Kidney (tissue), 14 donors: Measurements from ENCODE around the gene IZUMO1. TPM values are rescaled to one million over a fixed set of nuclear protein-coding genes. Genes with fewer than 3 reads are reported as not detected.

Experiments used
- DNase-seq, 5 donors: peaks; one replicate each; pipeline ENCODE4 v3.0.0-alpha.2; 2013 to 2020
- FAIRE-seq: peaks from 2 replicates; lab custom pipeline; 2012; peaks lifted over from hg19 to GRCh38; lab: Jason Lieb, UNC
- H3K27ac ChIP-seq, 2 donors: one replicate each; pipeline ENCODE4 v1.7.0; 2013; ENCODE audit warnings: low read depth in 2 of 2, low read length in 2 of 2, inconsistent platforms in 1 of 2
- H3K27me3 ChIP-seq: one replicate; pipeline ENCODE4 v1.7.1; 2013; ENCODE audit warnings: low read length, inconsistent platforms; ENCODE audit not compliant: control insufficient read depth, insufficient read depth
- H3K36me3 ChIP-seq, 3 donors: one replicate each; pipeline versions ENCODE4 v1.7.0 to v1.7.1; 2013; ENCODE audit warnings: low read length in 3 of 3, control low read depth in 1 of 3, inconsistent platforms in 1 of 3; ENCODE audit not compliant: insufficient read depth in 3 of 3, control insufficient read depth in 2 of 3
- H3K4me1 ChIP-seq, 3 donors: one replicate each; pipeline versions ENCODE4 v1.7.0 to v1.7.1; 2013; ENCODE audit warnings: low read length in 3 of 3, inconsistent platforms in 1 of 3, low read depth in 1 of 3; ENCODE audit not compliant: control insufficient read depth in 2 of 3, insufficient read depth in 2 of 3
- H3K4me3 ChIP-seq, 3 donors: one replicate each; pipeline versions ENCODE4 v1.7.0 to v1.8.1; 2013; ENCODE audit warnings: low read length in 3 of 3, control low read depth in 1 of 3, inconsistent platforms in 1 of 3
- H3K9ac ChIP-seq, 3 donors: one replicate each; pipeline versions ENCODE4 v1.7.0 to v1.7.1; 2013; ENCODE audit warnings: low read length in 3 of 3, control low read depth in 1 of 3, inconsistent platforms in 1 of 3
- H3K9me3 ChIP-seq, 3 donors: one replicate each; pipeline versions ENCODE4 v1.7.0 to v1.7.1; 2013; ENCODE audit warnings: low read length in 3 of 3, control low read depth in 1 of 3, inconsistent platforms in 1 of 3; ENCODE audit not compliant: control insufficient read depth in 2 of 3, insufficient read depth in 1 of 3
- CTCF ChIP-seq: IDR thresholded peaks from 3 replicates; pipeline ENCODE4 v1.5.1; 2012; ENCODE audit warnings: mild to moderate bottlenecking, moderate library complexity, borderline replicate concordance; ENCODE audit not compliant: insufficient read depth; ENCODE audit errors: extremely low read depth
- intact Hi-C: fragments of 100-400 bp; cut with DNase I; formaldehyde crosslinking; loops from one replicate; pipeline ENCODE4 v1.11.1; 2022
- polyA plus RNA-seq: library from polyadenylated mRNA; stranded (reverse); fragments of 350-450 nt; fragmentation: Illumina TruSeq; extraction: RNeasy Lipid Tissue Mini Kit (QIAGEN cat#74804); gene quantifications from one replicate; pipeline ENCODE4 v1.2.3, GENCODE V29; 2014; ENCODE audit warnings: low read depth, low replicate concordance; ENCODE audit not compliant: insufficient read depth
- total RNA-seq: library from RNA; stranded (reverse); fragmentation: NEBNext Ultra II Directional; extraction: Animal tissue kit (Norgen Biotek cat#: 25700); gene quantifications from one replicate; pipeline ENCODE4 v1.2.1, GENCODE V29; 2021
- donor health status: control.
- donor health status: control.
- donor health status: control.
- donor health status: control.
- donor health status: control.
- donor health status: DM: yes; HTN: yes; CAD: no.
- donor health status: Normal renal cell carcinoma (clear cell type).

The IZUMO1 gene
- total and polyA plus RNA-seq, 2 donors from 2014 or later = 0.79 TPM; not detected in 1

DNA sequence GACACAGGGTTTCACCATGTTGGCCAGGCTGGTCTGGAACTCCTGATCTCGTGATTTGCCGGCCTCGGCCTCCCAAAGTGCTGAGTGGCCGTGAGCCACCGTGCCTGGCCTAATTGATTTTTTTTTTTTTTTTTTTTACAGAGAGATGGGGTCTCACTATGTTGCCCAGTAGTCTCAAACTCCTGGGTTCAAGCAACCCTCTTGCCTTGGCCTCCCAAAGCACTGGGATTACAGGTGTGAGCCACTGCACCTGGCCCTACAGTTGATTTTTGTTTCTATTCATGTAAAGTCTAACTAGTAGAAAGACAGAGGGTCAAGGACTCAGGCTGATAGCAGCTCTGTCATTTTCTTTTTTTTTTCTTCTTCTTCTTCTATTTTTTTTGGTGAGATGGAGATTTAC lies 30.4 kb upstream of the IZUMO1 start:
- intact Hi-C loops = no loop called here
- no peak overlapping the region for H3K27ac ChIP-seq
- no peaks in the 10 kb centered on the region for H3K36me3 ChIP-seq
- no peaks in the 10 kb centered on the region for H3K9me3 ChIP-seq
- no peak for TF ChIP-seq CTCF
- H3K4me3 ChIP-seq = no peak overlapping the region
- DNase-seq (no peak), FAIRE-seq (no peak)
- H3K27me3 ChIP-seq = no peaks in the 10 kb centered on the region
- H3K9ac ChIP-seq = no peak overlapping the region
- H3K4me1 ChIP-seq = peaks cover 0 to 5% (median 3%) of the 10 kb centered on the region in 3 donors

DNA sequence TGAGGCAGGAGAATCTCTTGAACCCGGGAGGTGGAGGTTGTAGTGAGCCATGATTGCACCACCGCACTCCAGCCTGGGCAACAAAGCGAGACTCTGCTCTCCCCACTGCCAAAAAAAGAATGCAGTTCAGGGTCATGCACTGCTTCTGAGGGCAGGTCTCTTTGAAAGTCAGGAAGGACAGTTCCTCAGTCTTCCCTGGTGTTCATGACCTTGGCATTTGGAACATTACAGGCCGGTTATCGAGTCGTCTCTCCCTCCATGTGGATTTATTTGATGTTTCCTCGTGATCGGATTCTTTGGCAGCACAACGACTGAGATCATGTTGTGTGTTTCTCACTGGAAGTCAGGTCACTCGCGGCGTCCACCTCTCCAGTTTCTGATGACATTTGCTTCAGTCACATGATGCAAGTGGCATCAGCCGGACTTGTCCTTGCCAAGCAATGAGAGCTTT lies 25.8 kb upstream of the IZUMO1 start:
- TF ChIP-seq CTCF = no peak
- peaks cover 0 to 3% (median 0%) of the 10 kb centered on the region in 3 donors for H3K4me1 ChIP-seq
- no peaks in the 10 kb centered on the region for H3K27me3 ChIP-seq
- no peaks in the 10 kb centered on the region for H3K9me3 ChIP-seq
- H3K27ac ChIP-seq = no peak overlapping the region
- H3K9ac ChIP-seq = no peak overlapping the region
- intact Hi-C loops = no loop called here
- no peak overlapping the region for H3K4me3 ChIP-seq
- peak in 1 of 5 donors; percentile 50 for DNase-seq
- no peaks in the 10 kb centered on the region for H3K36me3 ChIP-seq
- no peak for FAIRE-seq

DNA sequence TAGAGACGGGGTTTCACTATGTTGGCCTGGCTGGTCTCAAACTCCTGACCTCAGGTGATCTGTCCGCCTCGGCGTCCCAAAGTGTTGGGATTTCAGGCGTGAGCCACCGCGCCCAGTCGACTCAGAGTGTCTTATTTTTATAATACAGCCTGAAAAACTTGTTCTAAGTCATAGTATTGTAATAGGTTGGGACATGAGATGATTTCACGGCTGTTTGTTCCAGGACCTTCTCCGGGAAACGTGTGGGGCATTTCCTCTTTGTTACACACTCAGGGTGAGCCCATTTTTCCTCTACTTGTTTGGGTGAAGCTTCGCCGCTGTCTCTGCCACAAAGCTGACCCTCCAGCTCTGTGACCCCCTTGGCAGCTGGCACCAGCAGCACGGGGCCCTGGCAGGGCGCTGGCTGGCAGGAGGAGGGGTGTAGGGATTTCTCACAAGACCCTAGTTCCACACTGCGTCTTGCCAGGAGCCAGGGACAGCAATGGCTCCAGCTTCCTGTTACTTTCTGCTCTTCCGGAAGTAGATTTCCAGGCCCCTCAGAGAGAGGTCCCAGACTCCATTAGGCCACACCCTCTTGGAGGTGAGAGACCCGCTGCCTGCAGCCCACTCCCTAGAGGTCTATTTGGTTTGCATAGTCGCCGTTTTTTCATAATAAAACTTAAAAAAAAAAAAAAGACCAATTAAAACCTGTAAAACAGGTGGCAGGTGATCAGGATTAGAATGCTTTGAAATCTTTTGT lies 24.2 kb upstream of the IZUMO1 start:
- intact Hi-C loops = no loop called here
- FAIRE-seq = no peak
- DNase-seq = no peak

More for the DNA sequence above, 24.2 kb upstream of the IZUMO1 start:
- no peaks in the 10 kb centered on the region for H3K27me3 ChIP-seq
- H3K4me1 ChIP-seq = peaks cover 0 to 3% (median 0%) of the 10 kb centered on the region in 3 donors
- H3K27ac ChIP-seq = no peak overlapping the region
- no peaks in the 10 kb centered on the region for H3K36me3 ChIP-seq
- no peaks in the 10 kb centered on the region for H3K9me3 ChIP-seq
- H3K9ac ChIP-seq = no peak overlapping the region
- no peak for TF ChIP-seq CTCF
- no peak overlapping the region for H3K4me3 ChIP-seq
